HG03342 (cell line): ENCODE data around the gene PAQR5.
"Not testable (repeated sequence)": the region's sequence is repeated elsewhere in the genome, so short reads cannot be mapped to it uniquely, and the experiment has no call there.

Source experiments
- ATAC-seq: cut with Tn5 transposase; IDR thresholded peaks from one replicate; pipeline ENCODE4 v1.9.1; 2021; ENCODE audit warnings: mild to moderate bottlenecking, moderate library complexity; ENCODE audit not compliant: unreplicated experiment

Gene PAQR5

GRCh38 chr15:69346112-69346511 lies 47.4 kb downstream of the PAQR5 start:
- no peak for ATAC-seq

- ATAC-seq: no peak
These were observed 52.6 kb downstream of the PAQR5 start for GRCh38 chr15:69351333-69351732.

GRCh38 chr15:69351884-69352283 lies 53.2 kb downstream of the PAQR5 start:
- no peak for ATAC-seq

- ATAC-seq: no peak
These were observed 59.4 kb downstream of the PAQR5 start for GRCh38 chr15:69357773-69358771.

GRCh38 chr15:69358850-69359249 lies 60.1 kb downstream of the PAQR5 start:
- no peak for ATAC-seq

GRCh38 chr15:69359722-69360121 lies 61.0 kb downstream of the PAQR5 start:
- ATAC-seq: no peak

GRCh38 chr15:69360642-69361041 lies 61.9 kb downstream of the PAQR5 start:
- no peak for ATAC-seq

GRCh38 chr15:69367236-69367635 lies 68.5 kb downstream of the PAQR5 start:
- no peak for ATAC-seq

GRCh38 chr15:69369631-69370030 lies 70.9 kb downstream of the PAQR5 start:
- ATAC-seq: no peak

GRCh38 chr15:69373406-69373805 lies 74.7 kb downstream of the PAQR5 start:
- no peak for ATAC-seq

GRCh38 chr15:69375151-69375790 lies 76.6 kb downstream of the PAQR5 start:
- ATAC-seq: no peak

GRCh38 chr15:69377216-69377970 lies 78.7 kb downstream of the PAQR5 start:
- ATAC-seq: no peak

- no peak for ATAC-seq
These were observed 81.5 kb downstream of the PAQR5 start for GRCh38 chr15:69380100-69380725.

- ATAC-seq: no peak
These were observed 82.0 kb downstream of the PAQR5 start for GRCh38 chr15:69380726-69381105.

GRCh38 chr15:69382176-69382575 lies 83.5 kb downstream of the PAQR5 start:
- ATAC-seq: not testable (repeated sequence)

GRCh38 chr15:69384066-69384465 lies 85.4 kb downstream of the PAQR5 start:
- not testable (repeated sequence) for ATAC-seq

GRCh38 chr15:69384626-69385598 lies 86.2 kb downstream of the PAQR5 start:
- no peak for ATAC-seq

- ATAC-seq: no peak
These were observed 87.1 kb downstream of the PAQR5 start for GRCh38 chr15:69385831-69386230.

GRCh38 chr15:69386284-69386683 lies 87.6 kb downstream of the PAQR5 start:
- no peak for ATAC-seq

- ATAC-seq: no peak
These were observed 89.6 kb downstream of the PAQR5 start for GRCh38 chr15:69388260-69388705.
